ENCODE measurements around the gene LIN52.

The LIN52 gene

DNA sequence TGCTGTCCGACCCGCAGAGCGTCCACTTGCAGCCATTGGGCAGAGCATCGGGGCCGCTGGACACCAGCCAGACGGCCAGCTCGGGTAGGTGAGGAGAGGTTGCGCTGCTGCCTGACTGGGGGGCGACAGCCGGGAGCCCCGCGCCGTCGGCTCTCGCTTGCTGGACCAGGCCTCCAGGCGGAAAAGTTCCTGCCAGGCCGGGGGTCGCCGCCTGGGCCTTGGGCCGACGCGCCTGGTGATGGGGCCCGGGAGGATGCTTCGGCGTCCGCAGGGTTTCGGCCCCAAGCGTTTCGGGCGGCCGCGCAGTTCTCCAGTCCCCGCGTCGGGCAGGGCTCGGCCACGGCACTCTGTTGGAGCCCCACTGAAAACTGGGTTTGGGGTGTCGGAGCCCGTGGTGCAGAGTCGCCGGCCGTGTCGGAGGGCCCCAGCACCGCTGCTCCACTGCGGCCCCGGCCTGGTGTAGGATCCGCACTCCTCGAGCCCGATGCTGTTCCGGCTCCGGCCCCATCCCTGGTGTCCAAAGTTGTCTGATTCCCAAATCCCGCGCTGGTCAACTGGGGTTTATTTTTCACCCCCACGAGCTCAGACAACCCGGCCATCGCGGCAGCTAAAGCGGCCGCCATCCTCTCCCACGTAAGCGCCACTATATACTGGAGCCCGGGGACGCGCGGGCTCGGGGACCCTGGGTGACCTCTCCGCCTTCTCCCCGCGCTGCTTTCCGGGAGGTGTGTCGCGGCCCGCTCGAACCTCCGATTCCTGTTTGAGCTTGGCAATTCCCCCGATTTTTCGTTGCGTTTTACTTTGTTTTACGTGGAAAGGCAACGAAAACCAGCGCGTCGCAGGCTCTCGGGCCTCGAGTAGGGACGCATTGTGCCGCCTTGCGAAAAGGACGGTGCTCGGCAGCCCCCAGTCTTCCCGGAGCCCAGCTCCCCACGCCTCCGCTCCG, 155.4 kb downstream of the LIN52 start:
- no peak for DNase-seq

DNA sequence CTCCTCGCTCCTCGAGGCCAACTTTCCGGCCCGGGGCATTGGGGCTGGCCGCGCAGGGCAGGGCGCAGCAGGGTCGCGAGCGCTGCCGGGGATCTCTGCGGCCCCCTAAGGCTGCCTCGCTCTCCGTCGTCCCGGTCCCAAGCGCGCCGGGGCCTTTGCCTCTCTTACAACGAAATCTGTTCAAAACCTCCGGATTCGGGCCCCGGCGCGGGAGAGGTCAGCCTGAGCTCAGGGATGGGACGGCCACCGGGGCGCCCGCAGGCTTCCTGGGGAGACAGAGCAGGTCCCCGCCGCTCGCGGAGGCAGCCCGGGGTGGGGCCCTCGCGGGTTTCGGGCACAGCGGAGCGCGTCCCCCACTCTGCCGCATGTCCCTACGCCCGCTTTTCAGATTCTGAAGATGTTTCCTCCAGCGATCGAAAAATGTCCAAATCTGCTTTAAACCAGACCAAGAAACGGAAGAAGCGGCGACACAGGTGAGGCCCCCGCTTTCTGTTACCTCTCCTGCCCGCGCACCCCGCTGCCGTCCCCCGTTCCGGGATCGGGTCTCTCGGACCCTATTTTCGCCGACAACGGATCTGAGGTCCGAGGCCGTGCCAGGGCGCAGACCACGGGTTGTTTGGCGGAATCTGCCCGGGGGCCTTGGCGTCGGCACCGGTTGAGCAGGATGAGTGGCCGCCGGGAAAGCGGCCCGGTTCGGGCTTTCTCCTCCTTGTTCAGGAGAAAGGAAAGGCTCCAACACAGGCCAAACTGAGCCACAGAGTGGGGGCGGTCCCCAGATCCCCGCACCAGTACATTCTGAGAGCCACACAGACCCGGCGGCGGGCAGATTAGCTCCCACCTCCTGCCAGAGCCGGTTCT, 156.3 kb downstream of the LIN52 start:
- DNase-seq, result no peak

DNA sequence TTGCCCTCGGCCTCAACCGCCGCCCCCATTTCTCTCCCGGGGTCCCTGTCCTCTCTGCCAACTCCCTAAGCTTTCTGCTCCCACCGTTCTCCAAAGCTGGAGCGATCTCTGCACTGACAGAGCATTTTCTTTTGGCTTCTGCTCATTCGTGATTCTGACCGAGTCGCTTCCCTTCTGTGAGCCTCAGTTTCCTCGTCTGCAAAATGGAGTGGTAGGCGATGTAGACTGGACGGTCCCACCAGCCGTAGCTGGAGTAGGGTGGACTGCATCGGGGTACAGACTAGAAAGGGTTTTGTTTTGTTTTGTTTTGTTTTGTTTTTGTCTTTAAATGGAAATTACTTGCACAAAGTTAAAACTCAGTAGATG, 156.9 kb downstream of the LIN52 start:
- DNase-seq, result no peak

DNA sequence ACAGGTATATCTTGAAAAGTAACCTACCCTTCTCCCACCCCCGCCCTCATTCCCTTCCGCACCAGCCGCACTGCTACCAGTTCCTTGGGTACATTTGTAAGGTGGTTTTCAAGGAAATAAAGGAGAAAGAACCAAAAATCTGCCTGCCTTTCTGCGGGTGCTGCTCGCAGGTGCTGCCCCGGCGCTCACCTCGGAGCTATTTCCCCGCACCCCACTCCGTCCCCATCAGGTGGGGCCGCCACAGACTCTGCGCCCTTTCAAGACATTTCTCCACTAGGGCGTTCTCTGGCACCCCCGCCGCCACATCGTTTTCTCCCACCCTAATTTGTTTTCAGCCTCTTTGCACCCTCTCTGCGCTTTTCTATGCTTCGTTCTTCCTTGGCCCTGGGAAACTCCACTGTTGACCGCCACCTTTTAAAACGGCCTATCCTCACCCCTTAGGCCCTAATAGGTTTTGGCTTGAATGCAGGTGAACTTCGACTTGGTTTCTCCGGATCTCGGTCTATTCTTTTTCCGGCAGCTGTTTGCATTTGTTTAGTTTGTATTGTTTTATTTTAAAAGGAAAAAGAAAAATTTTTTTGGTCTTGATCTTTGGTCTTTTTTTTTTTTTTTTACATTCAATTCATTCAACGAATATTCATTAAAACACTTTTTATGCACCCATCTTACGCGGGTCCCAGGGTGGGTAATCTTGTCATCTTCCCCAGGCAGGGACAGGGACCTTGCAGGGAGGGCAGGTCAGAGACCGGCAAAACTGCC, 157.4 kb downstream of the LIN52 start:
- no peak for DNase-seq

DNA sequence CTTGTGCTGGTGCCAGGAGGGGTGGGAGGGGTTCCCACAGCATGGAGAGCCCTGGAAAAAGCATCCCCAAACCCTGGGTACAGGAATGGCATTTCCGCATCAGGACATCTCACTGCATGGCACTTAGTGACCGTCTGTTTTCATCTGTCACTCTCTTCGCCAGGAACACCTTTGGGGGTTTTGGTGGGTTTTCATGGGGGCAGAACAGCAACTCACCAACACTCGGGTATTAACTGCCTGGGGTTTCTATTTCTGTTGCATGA, 158.0 kb downstream of the LIN52 start:
- DNase-seq, result no peak

DNA sequence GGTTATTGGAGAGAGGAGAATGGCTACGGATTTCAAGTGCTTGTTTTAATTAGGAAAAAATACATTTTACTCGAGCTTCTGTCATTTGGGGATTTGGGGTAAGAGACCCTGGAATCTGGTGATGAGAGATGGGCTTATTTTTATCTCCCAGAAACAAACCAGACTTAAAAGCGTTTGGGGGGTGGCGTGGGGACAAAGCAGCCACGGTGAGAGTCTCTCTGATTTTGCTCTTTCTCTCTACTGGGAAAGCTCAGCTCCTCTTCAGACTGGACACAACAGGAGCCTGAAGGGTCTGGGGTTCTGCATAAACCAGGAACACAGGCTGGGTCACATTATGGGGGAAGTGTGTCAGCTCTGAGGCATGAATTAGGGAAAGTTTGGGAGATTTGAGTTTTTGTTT, 158.3 kb downstream of the LIN52 start:
- no peak for DNase-seq

DNA sequence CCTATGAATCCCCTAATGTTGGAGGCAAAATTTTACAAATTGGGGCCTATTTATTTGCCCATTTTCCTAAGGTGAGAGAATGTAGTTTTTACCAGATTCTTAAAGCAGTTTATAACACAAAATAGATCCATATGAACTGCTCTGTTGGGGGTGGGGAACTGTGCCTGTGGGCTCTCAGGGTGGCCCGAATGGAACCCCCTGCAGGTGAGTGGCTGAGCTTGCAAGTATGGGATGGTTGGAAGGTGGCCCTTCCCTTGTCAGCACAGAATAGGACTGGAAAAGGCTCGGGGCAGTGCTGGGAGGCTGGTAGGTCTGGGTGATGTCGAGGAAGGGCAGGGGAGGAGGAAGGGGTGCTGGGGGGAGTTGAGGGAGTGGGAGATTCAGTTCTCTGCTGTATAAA, 159.4 kb downstream of the LIN52 start:
- no peak for DNase-seq

DNA sequence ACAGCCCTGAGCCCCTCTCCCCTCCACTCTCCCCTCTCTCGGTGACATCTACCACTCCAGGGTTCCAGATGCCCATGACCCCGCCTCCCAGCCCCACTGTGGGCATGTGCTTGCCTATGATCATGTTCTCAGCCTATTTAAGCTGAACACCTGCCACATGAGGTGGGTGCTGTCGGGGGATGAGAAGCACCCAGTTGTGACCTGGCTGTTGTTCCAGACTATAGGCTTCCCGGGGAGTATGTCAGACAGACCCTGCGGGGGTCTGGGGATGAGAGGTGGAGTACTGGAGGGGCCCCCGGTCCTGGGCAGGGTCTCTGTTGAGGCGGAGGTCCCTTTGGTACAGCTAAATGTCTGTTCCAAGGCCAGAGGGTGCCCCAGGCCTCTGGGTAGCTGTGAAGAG, 160.5 kb downstream of the LIN52 start:
- no peak for DNase-seq

DNA sequence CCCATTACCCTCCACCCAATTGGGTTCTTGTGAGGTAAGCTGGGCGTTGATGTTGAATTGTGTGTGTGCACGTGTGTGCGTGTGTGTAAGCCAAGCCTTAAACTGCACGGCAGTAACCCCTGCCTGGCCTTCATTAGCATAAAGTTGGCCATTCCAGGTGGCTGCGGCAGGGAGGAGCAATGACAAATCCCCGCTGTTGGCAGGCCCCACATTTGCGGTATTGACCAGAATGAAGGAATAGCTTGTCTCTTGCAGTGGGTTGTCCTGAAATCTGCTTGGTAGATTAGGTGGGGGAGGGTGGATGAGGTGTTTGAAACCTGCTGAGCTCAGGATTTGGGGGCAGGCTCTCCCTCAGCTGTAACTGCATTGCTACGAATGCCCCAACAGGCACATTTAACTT, 161.8 kb downstream of the LIN52 start:
- no peak for DNase-seq

DNA sequence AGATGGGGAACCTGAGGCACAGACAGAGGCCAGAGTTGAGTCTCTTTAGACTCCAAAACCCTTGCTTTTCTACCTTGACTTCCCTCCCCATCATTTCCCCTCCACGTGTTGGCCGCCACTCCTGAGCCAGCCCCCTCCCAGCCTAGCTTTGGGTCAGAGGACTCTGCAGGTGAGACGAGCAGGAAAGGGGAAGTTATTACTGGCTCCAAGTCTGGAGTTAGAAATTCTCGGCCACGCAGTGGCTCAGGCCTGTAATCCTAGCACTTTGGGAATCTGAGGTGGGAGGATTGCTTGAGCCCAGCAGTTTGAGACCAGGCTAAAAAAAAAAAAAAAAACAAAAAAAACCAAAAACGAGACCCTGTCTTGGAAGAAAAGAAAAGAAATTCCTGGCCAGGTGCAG, 163.3 kb downstream of the LIN52 start:
- DNase-seq, result no peak

DNA sequence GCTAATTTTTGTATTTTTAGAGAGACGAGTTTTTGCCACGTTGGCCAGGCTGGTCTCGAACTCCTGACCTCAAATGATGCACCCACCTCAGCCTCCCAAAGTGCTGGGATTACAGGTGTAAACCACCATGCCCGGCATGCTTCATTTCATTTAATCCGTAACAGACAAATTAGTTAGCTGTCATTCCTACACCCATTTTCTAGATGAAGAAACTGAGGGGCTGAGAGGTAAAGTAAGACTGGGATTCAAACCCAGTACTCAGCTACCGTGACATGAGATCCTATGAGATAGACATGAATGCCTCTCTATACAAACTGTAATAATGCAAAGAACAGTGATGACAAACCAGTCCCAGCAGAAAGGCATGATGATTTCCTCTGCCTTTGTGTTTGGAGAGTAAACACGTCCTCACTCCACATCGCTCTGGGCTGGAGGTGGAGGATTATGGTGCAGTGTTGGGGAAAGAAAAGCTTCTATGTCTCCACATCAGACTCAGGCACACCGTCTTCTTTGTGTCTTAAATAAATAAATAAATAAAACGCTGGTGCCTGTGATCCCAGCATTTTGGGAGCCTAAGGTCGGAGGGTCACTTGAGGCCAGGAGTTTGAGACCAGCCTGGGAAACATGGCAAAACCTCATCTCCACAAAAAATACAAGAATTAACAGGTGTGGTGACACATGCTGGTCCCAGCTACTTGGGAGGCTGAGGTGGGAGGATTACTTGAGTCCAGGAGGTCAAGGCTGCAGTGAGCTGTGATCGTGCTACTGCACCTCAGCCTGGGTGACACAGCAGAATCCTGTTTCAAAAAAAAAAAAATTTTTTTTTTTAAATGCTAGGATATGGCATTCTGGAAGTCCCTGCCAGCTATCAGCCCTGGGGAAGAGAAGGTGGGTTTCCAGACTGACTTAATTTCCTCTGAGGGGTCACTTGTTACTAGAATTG, 164.9 kb downstream of the LIN52 start:
- DNase-seq, result no peak

Measured in hippocampal formation (tissue), 2 donors.